Spleen (tissue), 11 donors: ENCODE measurements around the gene FAM161A. TPM values are rescaled to one million over a fixed set of nuclear protein-coding genes. Genes with fewer than 3 reads are reported as not detected.
"Not testable (repeated sequence)": the region's sequence is repeated elsewhere in the genome, so short reads cannot be mapped to it uniquely, and the experiment has no call there.

Experiments used
- DNase-seq: peaks from one replicate; pipeline ENCODE4 v3.0.0-alpha.2; 2020
- H3K27ac ChIP-seq, 8 donors: fragments of 200-600 bp; sonication (generic) in 7 of 8; 1 replicate in 4 of 8; 2 replicates in 4 of 8; pipeline versions ENCODE4 v1.5.0 to v1.8.0; 2016 to 2021; ENCODE audit warnings: inconsistent platforms in 4 of 8, mild to moderate bottlenecking in 4 of 8, moderate library complexity in 1 of 8
- H3K27me3 ChIP-seq, 7 donors: fragments of 200-600 bp; sonication (generic) in 6 of 7; replicated peaks in 1 of 7; 1 replicate in 4 of 7; 2 replicates in 3 of 7; pipeline versions ENCODE4 v1.5.0 to v1.8.0; 2016 to 2021; ENCODE audit warnings: inconsistent platforms in 3 of 7, mild to moderate bottlenecking in 1 of 7
- H3K36me3 ChIP-seq, 6 donors: fragments of 200-600 bp; sonication (generic) in 5 of 6; 1 replicate in 4 of 6; 2 replicates in 2 of 6; pipeline versions ENCODE4 v1.5.0 to v1.8.0; 2016 to 2021; ENCODE audit warnings: inconsistent platforms in 2 of 6
- H3K4me1 ChIP-seq, 6 donors: fragments of 200-600 bp; sonication (generic) in 5 of 6; 1 replicate in 3 of 6; 2 replicates in 3 of 6; pipeline versions ENCODE4 v1.5.0 to v1.8.0; 2016 to 2021; ENCODE audit warnings: inconsistent platforms in 3 of 6
- H3K4me3 ChIP-seq, 8 donors: fragments of 200-600 bp; sonication (generic) in 7 of 8; 1 replicate in 4 of 8; 2 replicates in 4 of 8; pipeline versions ENCODE4 v1.5.0 to v1.8.0; 2016 to 2021; ENCODE audit warnings: inconsistent platforms in 4 of 8, mild to moderate bottlenecking in 4 of 8, moderate library complexity in 2 of 8
- H3K9me3 ChIP-seq, 8 donors: fragments of 200-600 bp; sonication (generic) in 7 of 8; 1 replicate in 4 of 8; 2 replicates in 4 of 8; pipeline versions ENCODE4 v1.5.0 to v1.8.0; 2016 to 2021; ENCODE audit warnings: inconsistent platforms in 4 of 8
- POLR2A ChIP-seq, 3 donors: fragments of 450-650 bp; IDR thresholded peaks; one replicate each; pipeline ENCODE4 v1.5.1; 2017; ENCODE audit warnings: antibody characterized with exemption in 3 of 3, mild to moderate bottlenecking in 1 of 3
- POLR2AphosphoS5 ChIP-seq, 3 donors: sonication (generic); formaldehyde crosslinking; IDR thresholded peaks; one replicate each; pipeline ENCODE4 v1.5.1; 2017; ENCODE audit warnings: antibody characterized with exemption in 3 of 3
- WGBS, 5 donors: extraction: QIAGEN DNeasy Blood & Tissue Kit in 3 of 5; methylation state at CpG; one replicate each; pipeline versions ENCODE4 v1.1.5 to v1.1.7; 2013 to 2018; 5-methylcytosine and 5-hydroxymethylcytosine counted together
- intact Hi-C: fragments of 100-400 bp; cut with DNase I; formaldehyde crosslinking; loops from one replicate; pipeline ENCODE4 v1.15.0; 2023; ENCODE audit warnings: low total_unique reads
- polyA plus RNA-seq, 3 donors: library from polyadenylated mRNA; stranded (reverse); fragments of 200-250 nt; gene quantifications; one replicate each; pipeline ENCODE4 v1.2.1, GENCODE V29; 2013
- total RNA-seq, 7 donors: library from RNA; depleted of rRNA in 3 of 7; stranded (reverse); fragments of >200 nt in 3 of 7; fragmentation: NEBNext Ultra II Directional in 4 of 7; extraction: Animal tissue kit (Norgen Biotek cat#: 25700) in 4 of 7; gene quantifications; one replicate each; pipeline versions ENCODE4 v1.1.0 to v1.2.1, GENCODE V29; 2016 to 2021
- TF ChIP-seq, protein P1 (sequence below), 11 experiments: fragments of 200-600 bp in 7 of 11; fragments of 450-650 bp in 4 of 11; sonication (generic) in 4 of 11; IDR thresholded peaks in 8 of 11; conservative IDR thresholded peaks in 3 of 11; 1 replicate in 7 of 11; 2 replicates in 4 of 11; pipeline versions ENCODE4 v1.4.0 to v1.8.0; 2016 to 2021; ENCODE audit warnings: antibody characterized with exemption in 11 of 11, inconsistent platforms in 4 of 11, mild to moderate bottlenecking in 1 of 11
- donor health status: healthy with polysubstance abuse.
- donor health status: DM: no; HTN: no; CAD: no; lungs with moderate emphysema.
- donor health status: DM: no; HTN: no; CAD: no.
- donor health status: Bipolar disorder and iron deficiency.
- donor health status: healthy.
- donor health status: DM: no; HTN: no; CAD: no.
- donor health status: DM: yes; HTN: yes; CAD: no.

FAM161A gene
- total and polyA plus RNA-seq, 10 donors: 0.76 to 3.1 (median 1.6) TPM

- Histone ChIP-seq H3K9me3 (no peaks in the 10 kb centered on the region), H3K27me3 (no peaks in the 10 kb centered on the region), H3K27ac (no peak overlapping the region), H3K4me1 (no peaks in the 10 kb centered on the region), H3K4me3 (no peak overlapping the region), H3K36me3 (no peaks in the 10 kb centered on the region)
- intact Hi-C loops: no loop called here
- TF ChIP-seq POLR2AphosphoS5 (IDR thresholded peaks at IDR 0.05) (no peak), POLR2A (IDR thresholded peaks at IDR 0.05) (no peak)
- TF ChIP-seq, protein P1, sequence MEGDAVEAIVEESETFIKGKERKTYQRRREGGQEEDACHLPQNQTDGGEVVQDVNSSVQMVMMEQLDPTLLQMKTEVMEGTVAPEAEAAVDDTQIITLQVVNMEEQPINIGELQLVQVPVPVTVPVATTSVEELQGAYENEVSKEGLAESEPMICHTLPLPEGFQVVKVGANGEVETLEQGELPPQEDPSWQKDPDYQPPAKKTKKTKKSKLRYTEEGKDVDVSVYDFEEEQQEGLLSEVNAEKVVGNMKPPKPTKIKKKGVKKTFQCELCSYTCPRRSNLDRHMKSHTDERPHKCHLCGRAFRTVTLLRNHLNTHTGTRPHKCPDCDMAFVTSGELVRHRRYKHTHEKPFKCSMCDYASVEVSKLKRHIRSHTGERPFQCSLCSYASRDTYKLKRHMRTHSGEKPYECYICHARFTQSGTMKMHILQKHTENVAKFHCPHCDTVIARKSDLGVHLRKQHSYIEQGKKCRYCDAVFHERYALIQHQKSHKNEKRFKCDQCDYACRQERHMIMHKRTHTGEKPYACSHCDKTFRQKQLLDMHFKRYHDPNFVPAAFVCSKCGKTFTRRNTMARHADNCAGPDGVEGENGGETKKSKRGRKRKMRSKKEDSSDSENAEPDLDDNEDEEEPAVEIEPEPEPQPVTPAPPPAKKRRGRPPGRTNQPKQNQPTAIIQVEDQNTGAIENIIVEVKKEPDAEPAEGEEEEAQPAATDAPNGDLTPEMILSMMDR (IDR thresholded peaks at IDR 0.05 in 8 of 11, conservative IDR thresholded peaks at IDR 0.05 in 3 of 11): no peak
- DNase-seq: no peak
- 92 to 98% (median 94%) methylated on average over 2 of the region's 2 CpGs for WGBS, 5 donors
Observed at GRCh38 chr2:61822255-61822654, 31.6 kb downstream of the FAM161A start.

DNA sequence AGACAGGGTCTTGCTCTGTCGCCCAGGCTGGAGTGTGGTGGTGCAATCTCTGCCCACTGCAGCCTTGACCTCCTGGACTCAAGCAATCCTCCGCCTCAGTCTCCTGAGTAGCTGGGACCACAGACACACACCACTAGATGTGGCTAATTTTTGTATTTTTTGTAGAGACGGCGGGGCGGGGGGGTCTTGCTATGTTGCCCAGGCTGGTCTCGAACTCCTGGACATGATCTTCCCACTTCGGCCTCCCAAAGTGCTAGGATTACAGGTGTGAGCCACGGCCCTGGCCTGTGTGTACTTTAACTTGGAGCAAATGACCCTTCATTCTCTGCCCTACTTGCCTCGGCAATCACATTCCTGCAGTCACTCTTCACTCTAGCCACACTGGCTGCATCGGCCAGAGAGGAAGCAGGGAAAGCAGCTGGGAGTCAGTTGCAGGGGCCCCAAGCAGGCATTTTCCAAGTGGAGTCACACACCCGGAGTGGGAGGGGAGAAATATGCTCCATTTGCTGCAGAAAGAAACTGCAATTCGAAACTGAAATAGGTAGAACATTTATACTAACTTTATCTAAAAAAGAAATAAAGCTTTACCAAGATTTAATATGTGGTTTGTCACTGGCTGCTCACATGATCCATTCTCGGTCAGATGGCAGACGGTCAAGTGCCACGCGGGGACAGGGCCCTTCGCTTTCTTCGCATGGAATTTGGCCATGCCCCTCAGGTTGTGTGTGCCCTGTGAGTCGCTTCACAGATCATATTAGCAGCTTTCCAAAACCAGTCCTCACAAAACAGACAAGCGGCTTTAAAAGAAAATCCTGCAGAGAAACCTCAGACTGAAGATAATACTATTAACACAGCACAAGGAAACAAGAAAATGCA lies 37.1 kb downstream of the FAM161A start:
- Histone ChIP-seq H3K36me3 (no peaks in the 10 kb centered on the region), H3K27ac (no peak overlapping the region), H3K4me3 (no peak overlapping the region), H3K27me3 (no peaks in the 10 kb centered on the region), H3K9me3 (no peaks in the 10 kb centered on the region), H3K4me1 (no peaks in the 10 kb centered on the region)
- TF ChIP-seq POLR2AphosphoS5 (IDR thresholded peaks at IDR 0.05): no peak
- TF ChIP-seq, protein P1 (IDR thresholded peaks at IDR 0.05 in 8 of 11, conservative IDR thresholded peaks at IDR 0.05 in 3 of 11): no peak
- no peak for TF ChIP-seq POLR2A (IDR thresholded peaks at IDR 0.05)
- WGBS, 5 donors: 75 to 87% (median 83%) methylated on average over 19 to 20 of the region's 20 CpGs
- no peak for DNase-seq
- intact Hi-C loops: no loop called here

- H3K27ac ChIP-seq: no peak overlapping the region
- no peak overlapping the region for H3K4me3 ChIP-seq
- H3K27me3 ChIP-seq: no peaks in the 10 kb centered on the region
- H3K9me3 ChIP-seq: no peaks in the 10 kb centered on the region
- no peaks in the 10 kb centered on the region for H3K36me3 ChIP-seq
- no peaks in the 10 kb centered on the region for H3K4me1 ChIP-seq
- TF ChIP-seq, protein P1 (IDR thresholded peaks at IDR 0.05 in 8 of 11, conservative IDR thresholded peaks at IDR 0.05 in 3 of 11): no peak
- TF ChIP-seq POLR2AphosphoS5 (IDR thresholded peaks at IDR 0.05) (no peak), POLR2A (IDR thresholded peaks at IDR 0.05) (no peak)
- intact Hi-C loops: no loop called here
- DNase-seq: no peak
- WGBS, 5 donors: 85 to 91% (median 89%) methylated on average over 6 of the region's 6 CpGs
Observed at GRCh38 chr2:61814539-61815160, 39.2 kb downstream of the FAM161A start.

DNA sequence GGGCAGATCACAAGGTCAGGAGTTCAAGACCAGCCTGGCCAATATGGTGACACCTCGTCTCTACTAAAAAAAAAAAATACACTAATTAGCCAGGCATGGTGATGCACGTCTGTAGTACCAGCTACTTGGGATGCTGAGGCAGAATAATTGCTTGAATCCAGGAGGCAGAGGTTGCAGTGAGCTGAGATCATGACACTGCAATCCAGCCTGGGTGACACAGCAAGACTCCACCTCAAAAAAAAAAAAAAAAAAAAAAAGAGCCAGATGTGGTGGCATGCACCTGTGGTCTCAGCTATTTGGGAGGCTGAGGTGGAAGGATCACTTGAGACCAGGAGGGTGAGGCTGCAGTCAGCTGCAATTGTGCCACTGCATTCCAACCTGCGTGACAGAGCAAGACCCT lies 40.5 kb downstream of the FAM161A start:
- H3K27ac ChIP-seq, H3K4me1 ChIP-seq, H3K4me3 ChIP-seq, DNase-seq, H3K36me3 ChIP-seq, H3K9me3 ChIP-seq, intact Hi-C loops, H3K27me3 ChIP-seq: not testable (repeated sequence)
- 74 to 97% (median 89%) methylated on average over 3 of the region's 3 CpGs for WGBS, 5 donors
